HT1080 (cell line): Measurements from ENCODE around the gene PSTPIP2. TPM values are rescaled to one million over a fixed set of nuclear protein-coding genes. Genes with fewer than 3 reads are reported as not detected.
A peak's percentile ranks its signal among the peaks of the same experiment; 100 is the strongest.
"Not testable (repeated sequence)": the region's sequence is repeated elsewhere in the genome, so short reads cannot be mapped to it uniquely, and the experiment has no call there.

Experiments used
- DNase-seq: peaks from one replicate; pipeline ENCODE4 v3.0.0-alpha.2; 2015; ENCODE audit warnings: low read depth
- total RNA-seq: library from RNA; depleted of rRNA; stranded (reverse); fragments of >200 nt; shearing (Covaris generic); gene quantifications from 2 replicates; pipeline ENCODE4 v1.2.3, GENCODE V29; 2014

Gene PSTPIP2
- total RNA-seq, 1 experiment from 2014 or later: 4.0 TPM

GRCh38 chr18:45992527-45992926 is 79.5 kb downstream of the PSTPIP2 start:
- DNase-seq: not testable (repeated sequence)

DNA sequence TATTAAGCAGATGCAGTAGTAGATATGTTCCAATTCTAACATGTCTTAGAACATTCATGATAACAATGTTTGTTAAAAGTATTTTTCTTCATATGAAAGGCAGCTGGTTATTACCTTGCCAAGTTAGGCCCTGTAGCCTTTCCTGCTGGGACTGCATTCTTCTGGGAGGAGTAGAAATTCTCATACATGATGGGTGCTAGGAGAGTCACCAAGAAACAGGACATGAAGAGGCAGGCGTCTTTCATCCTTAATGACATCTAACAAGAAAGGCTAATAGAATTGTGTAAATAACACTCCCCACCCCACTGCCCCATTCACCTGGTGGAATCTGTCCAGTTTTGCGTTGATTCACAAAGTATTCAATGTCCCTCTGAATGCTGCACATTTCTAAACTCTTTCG is 80.3 kb downstream of the PSTPIP2 start:
- DNase-seq: no peak

GRCh38 chr18:45984546-45985235 is 87.4 kb downstream of the PSTPIP2 start:
- DNase-seq: no peak

GRCh38 chr18:45981821-45982220 is 90.2 kb downstream of the PSTPIP2 start:
- DNase-seq: no peak

GRCh38 chr18:45980229-45980628 is 91.8 kb downstream of the PSTPIP2 start:
- DNase-seq: no peak

- no peak for DNase-seq
Observed at GRCh38 chr18:45978084-45978483, 94.0 kb downstream of the PSTPIP2 start.

- DNase-seq: no peak
Observed at GRCh38 chr18:45976974-45977373, 95.1 kb downstream of the PSTPIP2 start.

- DNase-seq: no peak
Observed at GRCh38 chr18:45976566-45976965, 95.5 kb downstream of the PSTPIP2 start.

- DNase-seq: peak; percentile 73
Observed at GRCh38 chr18:45974088-45974536, 97.9 kb downstream of the PSTPIP2 start.

DNA sequence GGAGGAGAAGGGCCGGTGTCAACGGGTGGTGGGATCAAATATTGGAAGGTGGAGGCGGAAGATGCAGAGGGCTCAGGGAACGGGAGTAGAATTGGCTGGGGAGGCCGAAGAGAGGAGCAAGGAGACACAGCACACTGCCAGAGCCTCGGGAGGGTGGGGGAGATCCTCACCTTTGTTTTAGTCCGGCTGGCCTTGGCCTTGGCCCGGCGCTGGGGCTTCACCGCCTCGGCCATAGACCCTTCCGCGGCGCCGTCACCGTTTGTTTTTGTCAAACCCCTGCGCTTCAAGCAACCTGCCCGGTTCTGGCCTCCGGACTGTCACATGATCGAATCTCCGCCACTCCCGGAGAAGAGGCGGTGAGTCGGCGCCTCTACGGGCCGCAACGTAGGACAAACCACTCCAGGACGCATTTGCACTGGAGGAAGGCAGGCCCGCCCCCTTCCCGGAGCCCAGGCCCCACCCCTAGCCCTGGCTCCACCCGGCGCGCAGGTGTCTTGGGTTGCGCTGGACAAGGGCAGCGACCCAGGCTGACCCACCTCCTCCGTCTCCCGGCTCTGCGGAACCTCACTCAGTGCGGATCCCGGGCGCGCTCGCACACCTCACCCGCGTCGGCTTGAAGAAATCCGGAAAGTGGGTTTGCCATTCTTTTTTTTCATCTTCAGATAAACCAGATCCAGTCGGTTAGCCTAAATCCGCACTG is 104.9 kb downstream of the PSTPIP2 start, which contains the start of gene EPG5:
TSS of gene EPG5 (minus strand) at position 323 of the 700 bp plus-strand sequence. CDS start at position 233, 90 bp downstream.
- peak; percentile 93 for DNase-seq

- DNase-seq: not testable (repeated sequence)
Observed at GRCh38 chr18:45964913-45965312, 107.1 kb downstream of the PSTPIP2 start.

- DNase-seq: peak; percentile 81
Observed at GRCh38 chr18:45962866-45963265, 109.2 kb downstream of the PSTPIP2 start.

GRCh38 chr18:45962461-45962860 is 109.6 kb downstream of the PSTPIP2 start:
- peak; percentile 85 for DNase-seq

GRCh38 chr18:45959484-45959883 is 112.6 kb downstream of the PSTPIP2 start:
- not testable (repeated sequence) for DNase-seq

DNA sequence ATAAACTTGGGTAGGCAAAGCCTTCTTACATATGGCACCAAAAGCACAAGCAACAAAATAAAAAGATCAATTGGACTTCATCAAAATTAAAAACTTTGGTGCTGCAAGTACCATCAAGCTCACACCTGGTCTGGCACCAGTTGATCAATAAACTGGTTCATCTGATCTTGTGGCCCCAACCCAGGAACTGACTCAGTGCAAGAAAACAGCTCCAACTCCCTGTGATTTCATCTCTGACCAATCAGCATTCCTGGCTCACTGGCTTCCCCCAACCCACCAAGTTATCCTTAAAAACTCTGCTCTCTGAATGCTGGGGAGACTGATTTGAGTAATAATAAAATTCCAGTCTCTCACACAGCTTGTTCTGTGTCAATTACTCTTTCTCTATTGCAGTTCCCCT is 113.3 kb downstream of the PSTPIP2 start:
- peak; percentile 47 for DNase-seq

DNA sequence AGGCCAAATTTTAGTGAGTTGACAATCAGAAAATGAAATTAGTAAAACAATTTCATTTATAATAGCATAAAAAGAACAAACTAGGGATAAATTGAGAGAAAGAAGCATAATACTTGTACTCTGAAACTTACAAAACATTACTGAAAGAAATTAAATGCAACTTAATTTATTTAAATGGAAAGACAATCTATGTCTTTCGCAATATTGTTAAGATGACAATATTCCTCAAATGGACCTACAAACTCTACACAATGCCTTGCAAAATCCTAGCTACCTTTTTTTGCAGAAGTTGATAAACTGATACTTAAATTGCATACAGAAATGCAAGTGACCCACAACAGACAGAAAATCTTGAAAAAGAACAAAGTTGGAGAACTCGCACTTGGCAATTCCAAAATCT is 114.0 kb downstream of the PSTPIP2 start:
- DNase-seq: no peak

DNA sequence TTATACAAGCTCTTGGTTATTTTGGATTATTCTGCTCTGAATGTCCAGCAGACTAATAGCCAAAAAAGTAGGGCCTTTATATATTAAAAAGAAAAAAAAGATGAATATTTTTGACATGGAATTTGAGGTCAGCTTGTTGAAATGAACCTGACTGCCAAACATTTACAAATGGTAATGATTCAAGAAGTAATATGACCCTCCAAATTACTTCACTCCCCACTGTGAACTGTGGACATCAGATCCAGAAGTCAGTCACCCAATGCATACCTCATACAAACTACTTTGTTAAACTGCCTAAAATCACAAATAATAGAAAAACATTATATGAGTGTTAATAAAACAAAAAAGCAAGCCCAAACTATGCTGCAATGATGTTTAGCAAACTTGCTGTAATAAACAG is 115.0 kb downstream of the PSTPIP2 start:
- DNase-seq: peak; percentile 12

GRCh38 chr18:45954070-45954934 is 117.8 kb downstream of the PSTPIP2 start:
- peak; percentile 86 for DNase-seq

DNA sequence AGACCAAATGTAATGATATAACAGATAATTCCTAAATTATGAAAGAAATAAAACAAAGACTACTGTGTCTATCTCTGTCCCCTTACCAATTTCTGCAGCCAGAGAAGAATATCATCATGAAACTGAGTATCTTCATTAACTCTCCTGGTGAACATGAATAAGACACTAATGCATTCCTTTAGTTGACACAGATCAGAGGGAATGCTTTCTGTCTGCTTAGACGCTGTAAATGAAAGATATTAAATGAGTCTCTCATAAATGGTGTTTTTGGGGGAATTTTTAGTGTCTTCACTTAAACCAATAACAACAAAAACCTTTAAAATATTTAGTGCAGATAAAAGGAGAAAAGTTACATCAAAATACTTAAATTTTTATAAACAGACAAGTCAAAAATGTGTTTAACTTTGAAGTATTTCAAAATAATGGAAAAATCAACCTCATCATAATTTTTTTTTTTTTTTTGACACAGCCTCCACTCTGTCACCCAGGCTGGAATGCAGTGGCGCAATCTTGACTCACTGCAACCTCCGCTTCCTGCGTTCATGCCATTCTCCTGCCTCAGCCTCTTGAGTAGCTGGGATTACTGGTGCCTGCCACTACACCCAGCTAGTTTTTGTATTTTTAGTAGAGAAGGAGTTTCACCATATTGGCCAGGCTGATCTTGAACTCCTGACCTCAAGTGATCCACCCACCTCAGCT is 120.9 kb downstream of the PSTPIP2 start:
- peak; percentile 91 for DNase-seq

DNA sequence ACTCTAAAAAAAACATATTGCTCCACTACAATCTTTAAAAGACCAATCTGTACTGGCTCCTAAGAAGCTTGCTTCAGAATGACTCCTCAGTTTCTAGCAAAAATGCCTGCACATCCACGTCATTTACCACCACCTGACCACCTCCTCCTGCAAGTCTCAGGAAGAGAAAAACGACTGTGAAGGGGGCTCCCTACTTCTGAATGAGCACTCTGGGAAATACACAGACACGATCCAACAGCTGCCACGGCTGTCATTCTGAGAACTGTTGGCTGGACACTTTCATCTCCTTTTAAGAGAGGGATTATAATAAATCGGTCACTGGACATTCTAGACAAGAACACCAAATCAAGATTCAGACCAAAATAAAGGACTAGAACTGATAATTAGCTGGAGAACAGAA is 126.4 kb downstream of the PSTPIP2 start:
- DNase-seq: no peak

DNA sequence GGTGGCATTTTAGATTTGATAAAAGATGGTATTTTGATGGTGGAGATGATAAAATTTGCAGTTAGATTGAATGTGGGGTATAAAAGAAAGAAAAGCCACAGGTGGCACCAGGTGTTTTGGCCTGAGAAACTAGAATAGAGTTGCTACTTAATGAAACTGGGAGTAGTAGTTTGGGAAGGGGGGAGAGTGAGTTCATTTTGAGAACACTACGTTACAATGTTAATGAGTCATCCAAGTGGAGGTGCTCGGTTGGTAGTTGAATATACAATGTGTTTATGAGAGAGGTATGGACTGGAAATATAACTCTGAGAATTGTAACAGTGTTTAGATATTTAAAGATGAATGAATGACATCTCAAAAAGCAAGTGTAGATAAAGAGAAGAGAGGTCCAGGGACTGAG is 131.3 kb downstream of the PSTPIP2 start:
- DNase-seq: no peak
